ELF-1 (cell line): ENCODE measurements around the gene ATG13.
"Not testable (repeated sequence)": the region's sequence is repeated elsewhere in the genome, so short reads cannot be mapped to it uniquely, and the experiment has no call there.

Experiments
- DNase-seq: peaks from one replicate; pipeline ENCODE4 v3.0.0-alpha.2; 2016; ENCODE audit warnings: low read depth, low spot score

The ATG13 gene

DNA sequence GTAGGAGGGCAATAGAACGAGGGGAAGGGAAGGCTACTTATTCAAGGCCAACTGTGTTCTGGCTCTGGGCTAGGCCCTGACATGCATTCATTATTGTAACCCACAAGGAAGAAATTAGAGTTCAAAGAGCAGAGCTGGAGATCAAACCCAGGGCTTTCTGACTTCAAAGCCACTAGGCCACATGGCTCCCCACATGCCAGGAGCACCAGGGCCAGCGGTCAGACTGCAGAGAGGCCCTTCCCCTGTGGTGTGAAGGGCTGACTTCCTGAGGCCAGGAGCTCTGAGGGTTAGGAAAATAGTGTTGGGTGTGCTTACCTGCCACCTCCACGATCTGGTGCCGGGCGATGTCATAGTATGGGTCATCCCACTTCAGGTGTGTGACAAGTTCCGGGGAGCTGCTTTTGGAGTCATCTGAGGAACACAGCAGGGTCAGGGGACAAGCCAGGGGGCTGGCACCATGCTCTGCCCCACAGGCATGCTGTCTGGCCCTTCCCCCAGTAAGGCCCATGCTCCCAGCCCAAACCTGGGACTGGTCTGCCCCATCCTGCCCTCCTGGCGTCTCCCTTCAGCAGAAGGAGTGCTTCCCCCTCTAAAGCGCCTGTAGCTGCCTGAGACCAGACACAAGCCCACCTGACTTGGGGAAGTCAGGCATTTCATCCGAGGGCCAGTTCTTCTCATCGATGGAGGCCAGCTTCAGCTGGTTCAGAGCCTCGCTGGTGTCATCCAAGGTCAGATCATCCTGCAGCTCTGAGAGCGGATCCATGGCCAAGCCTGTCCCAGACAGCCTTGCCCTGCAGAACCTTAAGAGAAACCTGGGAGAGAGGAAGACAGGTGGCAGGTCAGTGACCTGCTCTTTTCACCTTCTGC lies 78.2 kb downstream of the ATG13 start:
- no peak for DNase-seq

DNA sequence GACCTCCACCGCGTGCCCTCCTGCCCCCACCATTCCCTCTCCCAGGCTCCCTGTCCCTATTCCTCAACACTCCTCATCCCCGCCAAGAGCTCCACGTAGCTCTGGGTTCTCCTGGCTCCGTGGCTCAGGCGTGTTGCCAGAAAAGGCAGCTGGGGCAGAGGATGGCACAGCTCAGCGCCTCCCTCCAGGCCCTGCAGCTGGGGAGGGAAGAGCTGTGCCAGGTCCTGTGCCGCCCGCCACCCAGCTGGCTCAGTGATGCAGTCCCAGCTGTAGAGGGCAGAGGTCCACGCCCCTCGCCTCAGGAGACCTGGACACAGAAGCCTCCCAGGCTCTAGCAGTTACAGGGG lies 78.8 kb downstream of the ATG13 start:
- DNase-seq = no peak

DNA sequence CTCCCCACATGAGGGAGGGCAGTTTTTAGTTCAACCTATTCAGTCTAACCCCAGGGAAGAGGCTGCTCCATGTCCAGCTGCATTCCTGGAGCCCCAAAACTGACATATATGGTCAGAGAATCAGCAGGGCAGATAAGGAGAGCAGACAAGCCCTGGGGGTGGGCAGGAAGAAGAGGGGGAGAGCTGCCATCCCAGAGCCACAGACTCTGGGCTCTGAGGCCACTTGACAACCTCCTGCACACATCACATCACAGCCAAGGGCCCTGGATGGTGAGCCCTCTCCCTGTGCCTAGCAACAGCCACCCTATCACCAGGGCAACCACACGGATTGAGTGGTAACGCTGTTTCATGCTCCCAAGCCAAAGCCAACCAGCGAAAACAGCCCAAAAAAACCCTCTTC lies 80.0 kb downstream of the ATG13 start:
- no peak for DNase-seq

DNA sequence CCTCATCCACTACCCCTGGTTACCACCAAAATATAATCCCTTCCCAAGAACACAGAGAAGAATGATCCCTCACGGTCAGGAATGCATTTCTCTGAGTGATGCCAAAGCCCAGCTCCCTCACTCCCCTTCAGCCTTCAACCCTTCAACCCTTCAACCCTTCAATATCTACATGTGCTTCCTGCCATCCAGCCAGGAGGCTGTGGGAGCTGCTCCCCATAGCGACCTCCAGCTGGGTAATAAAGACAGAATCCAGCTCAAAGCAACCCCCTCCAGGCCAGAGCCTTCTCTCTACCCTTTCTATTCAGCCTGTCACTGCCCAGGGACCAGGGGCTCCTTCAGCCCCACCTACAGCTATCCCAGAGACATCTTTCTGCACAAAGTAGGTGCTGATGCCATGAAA lies 80.4 kb downstream of the ATG13 start:
- DNase-seq = no peak

DNA sequence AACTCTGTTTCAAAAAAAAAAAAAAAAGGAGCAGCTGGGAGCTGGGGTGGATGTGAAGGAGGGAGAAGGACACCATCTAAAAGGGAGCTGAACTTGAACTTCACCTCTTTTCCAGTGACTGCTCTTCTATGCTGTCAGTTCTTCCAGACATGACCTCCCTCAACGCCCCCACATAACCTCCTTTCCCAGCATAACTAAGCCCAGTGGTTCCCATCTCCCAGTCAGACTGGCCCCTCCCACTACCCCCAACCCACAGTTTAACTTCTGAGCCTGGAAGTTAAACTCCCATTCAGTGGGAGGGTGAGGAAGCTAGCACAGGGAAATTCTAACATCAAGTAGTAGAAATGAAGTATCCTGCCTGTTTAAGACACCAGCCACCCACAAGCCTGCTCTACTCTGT lies 81.2 kb downstream of the ATG13 start:
- DNase-seq = no peak

DNA sequence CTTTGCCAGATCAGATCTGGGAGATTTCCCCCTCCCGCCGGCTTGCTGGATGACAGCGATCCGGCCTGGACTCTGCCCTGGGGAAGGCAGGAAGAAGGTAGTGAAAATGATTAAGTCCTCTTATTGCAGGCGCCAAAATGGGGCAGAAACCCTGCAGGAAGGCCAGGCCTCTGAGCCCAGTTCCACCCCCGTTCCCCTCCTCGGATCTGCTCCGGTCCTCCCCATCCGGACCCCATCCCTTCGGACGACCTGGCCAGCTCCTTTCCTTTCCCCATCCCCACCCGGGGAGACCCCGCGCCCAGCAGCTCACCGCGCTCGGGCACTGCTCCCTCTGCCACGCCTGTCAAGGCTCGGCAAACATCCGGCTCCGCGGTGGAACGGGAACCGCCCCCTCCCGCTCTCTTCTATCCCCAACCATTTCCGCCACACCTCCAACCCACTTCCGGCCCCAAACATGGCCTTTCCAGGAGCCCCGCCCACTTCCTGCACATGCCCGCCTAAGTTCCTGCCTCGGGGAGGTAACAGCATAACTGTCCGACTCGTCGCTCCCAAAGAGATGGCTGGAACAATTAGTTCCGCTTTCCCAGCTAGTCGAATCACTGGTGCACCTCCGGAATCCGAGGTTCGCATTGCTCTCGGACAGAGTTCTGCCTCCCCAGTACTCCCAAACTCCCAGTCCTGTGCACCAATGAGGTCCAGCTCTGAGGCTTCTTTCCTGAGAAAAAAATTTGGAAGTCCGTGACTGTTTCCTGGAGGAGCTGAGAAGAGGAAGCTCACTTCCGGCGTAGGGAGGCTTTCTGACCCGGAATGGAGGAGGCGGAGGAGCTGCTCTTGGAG lies 83.1 kb downstream of the ATG13 start, which contains the start of the genes ARHGAP1 and ZNF408:
TSS of gene ARHGAP1 (minus strand) at position 379 of the 837 bp plus-strand sequence. CDS start 4,512 bp downstream, outside the sequence.
TSS of gene ZNF408 (plus strand) at position 791 of the 837 bp plus-strand sequence. CDS start at position 808, 17 bp downstream.
- DNase-seq = peak; percentile 99

DNA sequence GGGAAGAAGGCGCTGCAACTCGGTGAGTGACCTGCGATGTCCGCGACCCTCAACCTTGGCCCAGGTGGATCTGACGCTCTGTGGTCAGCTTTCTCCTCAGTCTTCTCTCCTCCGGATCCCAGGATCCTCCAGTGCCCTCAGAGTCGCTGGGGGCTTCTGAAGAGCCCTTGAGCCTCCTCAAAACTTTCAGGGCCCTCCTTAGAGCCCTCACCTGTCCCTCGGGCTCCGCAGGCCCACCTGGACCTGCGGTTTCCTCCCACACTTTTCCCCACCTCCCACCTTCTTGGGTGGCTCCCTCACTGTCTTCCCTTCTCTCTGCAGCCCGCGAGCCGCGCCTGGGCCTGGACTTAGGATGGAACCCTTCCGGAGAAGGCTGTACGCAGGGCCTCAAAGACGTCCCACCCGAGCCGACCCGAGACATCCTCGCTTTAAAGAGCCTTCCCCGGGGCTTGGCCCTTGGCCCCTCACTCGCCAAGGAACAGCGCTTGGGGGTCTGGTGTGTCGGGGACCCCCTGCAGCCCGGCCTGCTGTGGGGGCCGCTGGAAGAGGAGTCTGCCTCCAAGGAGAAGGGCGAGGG lies 83.8 kb downstream of the ATG13 start:
- DNase-seq = no peak

DNA sequence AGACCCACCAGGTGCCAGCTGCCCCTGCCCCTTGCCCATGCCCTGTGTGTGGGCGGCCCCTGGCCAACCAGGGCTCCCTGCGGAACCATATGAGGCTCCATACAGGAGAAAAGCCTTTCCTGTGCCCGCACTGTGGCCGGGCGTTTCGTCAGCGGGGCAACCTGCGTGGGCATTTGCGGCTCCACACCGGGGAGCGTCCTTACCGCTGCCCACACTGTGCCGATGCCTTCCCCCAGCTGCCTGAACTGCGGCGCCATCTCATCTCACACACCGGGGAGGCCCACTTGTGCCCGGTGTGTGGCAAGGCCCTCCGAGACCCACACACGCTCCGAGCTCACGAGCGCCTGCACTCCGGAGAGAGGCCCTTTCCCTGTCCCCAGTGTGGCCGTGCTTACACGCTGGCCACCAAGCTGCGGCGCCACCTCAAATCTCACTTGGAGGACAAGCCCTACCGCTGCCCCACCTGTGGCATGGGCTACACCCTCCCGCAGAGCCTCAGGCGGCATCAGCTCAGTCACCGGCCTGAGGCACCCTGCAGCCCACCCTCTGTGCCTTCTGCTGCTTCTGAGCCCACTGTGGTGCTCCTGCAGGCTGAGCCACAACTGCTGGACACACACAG lies 87.8 kb downstream of the ATG13 start:
- DNase-seq = no peak

DNA sequence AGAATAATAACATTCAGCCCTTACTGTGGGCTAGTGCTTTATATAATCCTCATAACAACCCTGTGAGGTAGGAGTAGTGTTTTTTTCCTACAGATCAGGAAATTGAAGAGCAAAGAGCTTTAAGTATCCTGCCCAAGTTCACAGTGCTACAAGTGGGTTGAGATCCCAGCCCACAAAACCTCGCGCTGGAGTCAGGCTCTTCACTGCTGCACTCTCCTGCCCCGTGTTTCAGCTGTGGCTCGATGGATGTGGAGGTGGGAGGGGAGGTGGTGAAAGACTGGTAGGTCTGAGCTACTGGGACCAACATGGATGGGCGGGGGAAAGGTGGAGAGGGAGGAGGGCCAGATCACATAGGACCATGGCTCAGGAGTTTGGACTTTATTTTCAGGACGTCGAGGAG lies 89.5 kb downstream of the ATG13 start:
- DNase-seq = no peak

DNA sequence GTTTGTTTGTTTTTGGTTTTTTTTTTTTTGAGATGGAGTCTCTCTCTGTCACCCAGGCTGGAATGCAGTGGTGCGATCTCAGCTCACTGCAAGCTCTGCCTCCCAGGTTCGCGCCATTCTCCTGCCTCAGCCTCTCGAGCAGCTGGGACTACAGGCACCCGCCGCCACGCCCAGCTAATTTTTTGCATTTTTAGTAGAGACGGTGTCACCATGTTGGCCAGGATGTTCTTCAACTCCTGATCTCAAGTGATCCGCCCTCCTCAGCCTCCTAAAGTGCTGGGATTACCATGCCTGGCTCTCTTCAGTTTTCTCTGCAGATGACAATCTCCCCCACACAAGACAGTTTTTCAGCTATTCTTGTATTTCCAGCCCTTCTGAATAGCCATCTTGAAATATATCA lies 92.0 kb downstream of the ATG13 start:
- DNase-seq = not testable (repeated sequence)

DNA sequence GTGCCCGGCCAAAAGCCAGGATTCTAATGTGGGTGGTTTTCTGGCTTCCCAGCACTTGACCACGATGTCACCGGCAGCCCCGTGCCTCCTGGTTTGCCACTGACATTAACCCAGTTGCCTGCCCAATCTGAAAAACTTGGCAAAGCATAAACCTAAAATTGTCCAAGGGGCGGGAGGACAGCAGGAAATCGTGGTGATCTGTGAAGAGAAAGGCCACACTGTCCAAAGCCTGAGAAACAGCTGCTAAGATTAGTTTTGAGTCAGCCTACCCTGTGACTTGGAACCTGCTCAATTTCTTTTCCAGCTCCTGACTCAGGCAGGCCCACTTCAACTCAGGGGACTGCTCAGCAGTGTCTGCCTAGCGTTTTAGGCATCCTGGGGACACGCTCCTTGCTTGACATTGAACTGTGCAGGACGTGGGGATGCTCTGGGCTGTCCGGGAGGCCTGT lies 93.5 kb downstream of the ATG13 start:
- DNase-seq = no peak

DNA sequence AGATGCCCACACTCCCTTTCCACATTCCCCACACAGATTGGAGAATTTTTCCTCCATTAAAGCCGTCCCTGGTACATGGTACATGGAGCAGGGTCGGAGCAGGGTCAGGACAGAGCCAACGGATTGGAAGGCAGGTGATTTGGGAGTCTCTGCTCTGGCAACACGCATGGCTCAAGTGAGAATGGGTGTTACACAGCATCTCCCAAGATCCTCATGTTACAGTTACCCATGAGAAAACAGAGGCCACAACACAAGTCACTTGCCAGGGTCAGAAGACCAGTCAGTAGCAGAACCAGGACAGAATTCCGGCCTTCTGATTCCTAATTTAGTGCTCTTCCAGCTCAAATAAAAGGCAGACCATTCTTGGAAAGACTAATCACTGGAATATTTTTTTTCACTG lies 94.0 kb downstream of the ATG13 start:
- DNase-seq = no peak

DNA sequence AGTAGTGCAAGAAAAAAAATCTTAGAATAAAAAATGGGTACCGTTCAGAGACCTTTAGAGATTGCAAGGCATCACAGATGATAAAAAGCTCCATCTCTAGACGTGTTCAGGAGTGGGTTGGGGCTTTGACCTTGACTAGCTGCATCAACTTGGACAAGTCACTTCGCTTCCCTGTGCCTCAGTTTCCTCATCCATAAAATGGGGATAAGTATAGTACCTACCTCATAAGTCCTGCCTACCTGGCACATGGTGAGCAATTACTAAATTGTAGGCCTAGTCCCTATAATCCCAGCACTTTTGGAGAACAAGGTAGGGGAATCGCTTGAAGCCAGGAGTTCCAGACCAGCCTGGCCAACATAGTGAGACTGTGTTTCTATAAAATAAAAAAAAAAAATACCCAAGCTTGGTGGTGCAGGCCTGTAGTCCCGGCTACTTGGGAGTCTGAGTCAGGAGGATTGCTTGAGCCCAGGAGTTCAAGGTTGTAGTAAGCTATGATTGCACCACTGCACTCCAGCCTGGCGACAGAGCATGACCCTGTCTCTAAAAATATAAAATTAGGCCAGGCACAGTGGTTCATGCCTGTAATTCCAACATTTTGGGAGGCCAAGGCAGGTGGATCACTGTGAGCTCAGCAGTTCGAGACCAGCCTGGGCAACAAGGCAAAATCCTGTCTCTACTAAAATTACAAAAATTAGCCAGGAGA lies 95.7 kb downstream of the ATG13 start:
- DNase-seq = no peak

DNA sequence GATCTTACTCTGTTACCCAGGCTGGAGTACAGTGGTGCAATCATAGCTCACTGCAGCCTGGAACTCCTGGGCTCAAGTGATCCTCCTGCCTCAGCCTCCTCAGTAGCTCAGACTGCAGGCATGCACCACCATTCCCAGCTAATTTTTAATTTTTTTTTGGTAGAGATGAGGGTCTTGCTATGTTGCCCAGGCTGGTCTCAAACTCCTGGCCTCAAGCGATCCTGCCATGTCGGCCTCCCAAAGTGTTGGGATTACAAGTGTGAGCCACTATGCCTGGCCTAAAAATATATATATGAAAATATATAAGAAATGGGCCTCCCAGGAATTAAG lies 100.4 kb downstream of the ATG13 start:
- not testable (repeated sequence) for DNase-seq

DNA sequence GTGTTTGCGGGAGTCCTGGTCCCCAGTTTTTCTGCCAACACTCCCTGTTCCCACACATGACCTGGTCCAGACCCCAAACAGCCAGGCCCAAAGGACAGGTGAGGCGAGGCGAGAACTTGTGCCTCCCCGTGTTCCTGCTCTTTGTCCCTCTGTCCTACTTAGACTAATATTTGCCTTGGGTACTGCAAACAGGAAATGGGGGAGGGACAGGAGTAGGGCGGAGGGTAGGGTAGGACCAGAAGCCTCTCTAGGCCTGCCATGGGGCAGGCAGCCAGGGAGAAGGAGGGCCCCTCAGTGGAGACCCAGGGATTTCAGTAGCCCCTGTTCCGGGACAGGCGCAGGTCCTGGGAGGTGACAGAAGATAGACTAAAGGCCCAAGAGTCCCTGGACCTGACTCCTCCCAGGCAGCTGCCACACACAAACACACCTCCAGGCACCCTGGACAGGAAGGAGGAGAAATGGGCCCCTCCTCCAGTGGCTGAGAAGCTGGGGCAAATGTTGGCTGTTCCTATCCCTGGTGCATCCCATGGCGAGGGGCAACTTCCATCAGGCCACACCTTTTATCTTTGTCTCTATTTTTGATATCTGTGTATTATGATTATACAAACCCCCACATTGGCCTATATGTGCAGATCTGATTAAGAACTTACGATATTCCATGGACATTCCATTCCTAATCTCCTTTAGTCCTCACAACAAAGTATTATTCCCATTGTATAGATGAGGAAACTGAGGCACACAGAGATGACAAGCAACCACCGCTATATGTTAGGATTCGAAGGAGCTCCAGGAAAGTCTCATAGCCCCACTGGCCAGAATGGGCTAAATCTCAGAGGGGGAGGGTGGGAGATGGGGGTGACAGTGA lies 101.0 kb downstream of the ATG13 start:
- DNase-seq = peak; percentile 17

DNA sequence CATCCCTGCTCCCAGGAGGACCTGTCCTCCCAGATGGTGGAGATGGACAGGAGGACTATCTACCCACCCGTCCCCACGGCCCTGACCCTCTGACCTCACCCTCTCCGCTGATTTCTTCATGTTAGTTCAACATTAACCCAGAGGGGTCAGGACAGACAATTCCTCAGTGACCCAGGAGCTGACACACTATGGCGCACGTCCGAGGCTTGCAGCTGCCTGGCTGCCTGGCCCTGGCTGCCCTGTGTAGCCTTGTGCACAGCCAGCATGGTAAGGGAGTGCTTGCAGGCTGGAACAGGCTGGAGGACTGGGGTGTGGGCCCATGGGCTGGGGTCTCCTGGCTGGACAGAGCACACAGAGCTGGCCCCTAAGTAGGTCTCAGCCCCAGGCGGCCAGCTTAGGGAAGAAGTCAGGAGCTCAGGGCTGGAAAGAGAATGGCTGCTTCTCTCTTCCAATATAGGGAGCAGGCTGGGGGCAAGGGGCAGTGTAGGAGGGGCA lies 101.7 kb downstream of the ATG13 start, which contains the start of gene F2:
TSS of gene F2 (plus strand) at position 166 of the 495 bp plus-strand sequence. CDS start at position 189, 23 bp downstream.
- DNase-seq = no peak

DNA sequence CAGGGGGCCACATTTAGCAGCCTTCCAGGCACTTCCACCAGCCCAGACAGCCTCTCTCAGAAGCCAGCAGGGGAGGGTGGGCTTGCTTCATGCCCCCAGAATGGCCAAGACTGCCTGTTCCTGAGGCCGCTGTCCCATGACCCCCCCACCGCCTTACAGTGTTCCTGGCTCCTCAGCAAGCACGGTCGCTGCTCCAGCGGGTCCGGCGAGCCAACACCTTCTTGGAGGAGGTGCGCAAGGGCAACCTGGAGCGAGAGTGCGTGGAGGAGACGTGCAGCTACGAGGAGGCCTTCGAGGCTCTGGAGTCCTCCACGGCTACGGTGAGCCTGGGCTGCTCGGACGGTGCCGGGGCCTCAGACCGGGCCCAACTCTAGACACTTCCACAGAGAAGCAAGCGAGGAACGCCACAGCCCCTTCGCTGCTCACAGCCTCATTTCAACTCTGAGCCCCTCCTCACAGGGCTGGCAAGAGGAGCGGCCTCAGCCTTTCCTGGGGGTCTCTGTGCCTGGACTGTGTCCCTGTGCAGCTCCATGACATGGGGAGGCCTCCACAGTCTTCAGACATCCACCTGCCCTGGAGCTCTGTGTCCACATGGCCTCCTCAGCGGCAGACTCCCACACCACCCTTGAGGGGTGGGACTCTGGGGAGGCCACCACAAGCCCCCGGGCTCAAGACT lies 102.3 kb downstream of the ATG13 start:
- no peak for DNase-seq

DNA sequence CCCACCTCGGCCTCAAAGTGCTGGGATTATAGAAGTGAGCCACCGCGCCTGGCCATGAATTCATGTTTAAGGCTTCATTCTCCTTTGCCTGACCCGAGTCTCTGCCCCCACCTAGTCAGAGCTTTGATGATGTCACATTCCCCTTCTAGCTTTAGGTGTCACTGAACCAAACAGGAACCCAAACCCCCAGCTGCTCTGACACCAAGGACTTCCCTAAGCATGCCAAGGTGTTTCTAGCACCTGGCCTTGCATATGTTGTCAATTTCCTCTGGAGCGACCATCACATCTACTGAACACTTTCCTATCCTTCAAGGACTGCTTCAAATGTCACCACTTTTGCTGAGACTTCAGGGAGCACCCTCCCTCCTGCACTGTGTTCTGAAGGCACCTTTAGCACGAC lies 103.9 kb downstream of the ATG13 start:
- DNase-seq = no peak
